GM12878 (cell line): ENCODE results near the gene IGLL1. TPM values are rescaled to one million over a fixed set of nuclear protein-coding genes. Genes with fewer than 3 reads are reported as not detected.

Experiments used
- ATAC-seq: fragments of 200-7000 bp; cut with Tn5 transposase; 3 replicates; pipeline ENCODE4 v1.9.1; 2020; ENCODE audit warnings: mild to moderate bottlenecking, moderate library complexity
- BruUV-seq: library from RNA; stranded (reverse); fragments of 400-500 nt; replicated peaks from 2 replicates; lab custom pipeline; 2021; lab: Mats Ljungman, UMichigan
- CTCF ChIA-PET: fragments of 300-600 bp; sonication (Branson Sonifier 250); formaldehyde crosslinking; extraction: SDS; loops from one replicate; lab custom pipeline; 2021; ENCODE audit warnings: inconsistent platforms; lab: Yijun Ruan, JAX
- POLR2A ChIA-PET: fragments of 350-600 bp; formaldehyde crosslinking; extraction: SDS; loops from one replicate; lab custom pipeline; 2021; ENCODE audit warnings: inconsistent platforms; lab: Charles Lee
- RAD21 ChIA-PET: fragments of 300-600 bp; sonication (Branson Sonifier 250); formaldehyde crosslinking; loops from one replicate; lab custom pipeline; 2023; ENCODE audit warnings: antibody characterized with exemption; ENCODE audit not compliant: unreplicated experiment; lab: Charles Lee
- SMC1A ChIA-PET: fragments of 300-600 bp; sonication (Branson Sonifier 250); formaldehyde crosslinking; loops from one replicate; lab custom pipeline; 2023; ENCODE audit not compliant: unreplicated experiment, uncharacterized antibody; lab: Charles Lee
- DNase-seq: peaks from one replicate; pipeline ENCODE4 v3.0.0-alpha.2; 2011; ENCODE audit warnings: low read depth, low spot score
- FAIRE-seq: peaks from 3 replicates; lab custom pipeline; 2011; peaks lifted over from hg19 to GRCh38; lab: Jason Lieb, UNC
- H2AFZ ChIP-seq: 2 replicates; pipeline ENCODE4 v1.6.0; 2011; ENCODE audit warnings: low read depth, low read length, control low read depth; ENCODE audit not compliant: control insufficient read depth
- H3K27ac ChIP-seq: 2 replicates; pipeline ENCODE4 v1.5.1; 2011; ENCODE audit warnings: control low read depth; ENCODE audit not compliant: control insufficient read depth, insufficient read depth
- H3K27me3 ChIP-seq, 2 experiments: replicated peaks in 1 of 2; 2 replicates each; pipeline versions ENCODE4 v1.6.0 to v1.6.1; 2011; ENCODE audit warnings: low read length in 1 of 2; ENCODE audit not compliant: control insufficient read depth in 2 of 2, insufficient read depth in 2 of 2
- H3K36me3 ChIP-seq, 2 experiments: 2 replicates each; pipeline ENCODE4 v1.5.1; 2011; ENCODE audit warnings: low read length in 1 of 2; ENCODE audit not compliant: control insufficient read depth in 2 of 2, insufficient read depth in 2 of 2
- H3K4me1 ChIP-seq: 2 replicates; pipeline ENCODE4 v1.6.1; 2011; ENCODE audit warnings: mild to moderate bottlenecking, low read length, moderate library complexity, mixed read lengths; ENCODE audit not compliant: control insufficient read depth, insufficient read depth
- H3K4me2 ChIP-seq: 2 replicates; pipeline ENCODE4 v1.6.0; 2011; ENCODE audit warnings: control low read depth; ENCODE audit not compliant: control insufficient read depth, insufficient read depth
- H3K4me3 ChIP-seq: fragments of 200-600 bp; sonication (generic); 2 replicates; pipeline ENCODE4 v1.5.1; 2016
- H3K79me2 ChIP-seq: 2 replicates; pipeline ENCODE4 v1.6.0; 2011; ENCODE audit warnings: low read length; ENCODE audit not compliant: control insufficient read depth, insufficient read depth
- H3K9ac ChIP-seq: 2 replicates; pipeline ENCODE4 v1.8.0; 2011; ENCODE audit warnings: low read length, control low read depth, mixed read lengths; ENCODE audit not compliant: control insufficient read depth, insufficient read depth
- H3K9me3 ChIP-seq: replicated peaks from 3 replicates; pipeline ENCODE4 v1.5.1; 2011; ENCODE audit warnings: mild to moderate bottlenecking, low read length; ENCODE audit not compliant: control insufficient read depth, insufficient read depth
- H4K20me1 ChIP-seq: 2 replicates; pipeline ENCODE4 v1.6.0; 2011; ENCODE audit not compliant: control insufficient read depth, insufficient read depth
- BACH1 ChIP-seq: fragments of 450-650 bp; IDR thresholded peaks from 2 replicates; pipeline ENCODE4 v1.6.1; 2017; ENCODE audit warnings: mild to moderate bottlenecking, borderline replicate concordance
- BRCA1 ChIP-seq: IDR thresholded peaks from 2 replicates; pipeline ENCODE4 v1.6.1; 2011; ENCODE audit warnings: low read depth, low read length, improper control_type of control experiment
- CREB1 ChIP-seq: IDR thresholded peaks from 2 replicates; pipeline ENCODE4 v1.6.1; 2012; ENCODE audit warnings: low read depth, mild to moderate bottlenecking, inconsistent platforms
- E4F1 ChIP-seq: fragments of 450-650 bp; IDR thresholded peaks from 2 replicates; pipeline ENCODE4 v1.6.1; 2018; ENCODE audit warnings: borderline replicate concordance, mild to moderate bottlenecking; ENCODE audit not compliant: partially characterized antibody
- HDAC2 ChIP-seq: fragments of 200-600 bp; sonication (generic); IDR thresholded peaks from 2 replicates; pipeline ENCODE4 v1.6.1; 2017
- IRF3 ChIP-seq: fragments of 450-650 bp; IDR thresholded peaks from 2 replicates; pipeline ENCODE4 v1.6.1; 2014; ENCODE audit warnings: mild to moderate bottlenecking
- JUND ChIP-seq: IDR thresholded peaks from 2 replicates; pipeline ENCODE4 v1.6.1; 2012; ENCODE audit warnings: low read depth, mild to moderate bottlenecking, low read length, improper control_type of control experiment, moderate library complexity
- KAT2A ChIP-seq: conservative IDR thresholded peaks from 2 replicates; pipeline ENCODE4 v1.6.1; 2011; ENCODE audit warnings: low read depth, low read length; ENCODE audit not compliant: control insufficient read depth
- MEF2A ChIP-seq: IDR thresholded peaks from 2 replicates; pipeline ENCODE4 v1.6.1; 2011; ENCODE audit warnings: low read depth, mild to moderate bottlenecking, low read length, moderate library complexity; ENCODE audit not compliant: insufficient read depth
- NRF1 ChIP-seq: conservative IDR thresholded peaks from 2 replicates; pipeline ENCODE4 v1.6.1; 2011; ENCODE audit warnings: mild to moderate bottlenecking, low read depth, low read length, improper control_type of control experiment
- PAX5 ChIP-seq: IDR thresholded peaks from 2 replicates; pipeline ENCODE4 v1.6.1; 2011; ENCODE audit warnings: low read depth, low read length, borderline replicate concordance
- RELB ChIP-seq: fragments of 450-650 bp; IDR thresholded peaks from 2 replicates; pipeline ENCODE4 v1.6.1; 2017; ENCODE audit warnings: low read depth, mild to moderate bottlenecking, moderate library complexity
- SMAD1 ChIP-seq: fragments of 450-650 bp; IDR thresholded peaks from 2 replicates; pipeline ENCODE4 v1.6.1; 2018; ENCODE audit warnings: mild to moderate bottlenecking, low read depth; ENCODE audit not compliant: partially characterized antibody
- SREBF2 ChIP-seq: IDR thresholded peaks from 2 replicates; pipeline ENCODE4 v1.6.1; 2012; ENCODE audit warnings: mild to moderate bottlenecking, low read length
- SRF ChIP-seq, 2 experiments: IDR thresholded peaks; 2 replicates each; pipeline ENCODE4 v1.6.1; 2011; ENCODE audit warnings: low read depth in 2 of 2, low read length in 2 of 2, mild to moderate bottlenecking in 1 of 2, moderate library complexity in 1 of 2
- TAF1 ChIP-seq: IDR thresholded peaks from 2 replicates; pipeline ENCODE4 v1.6.1; 2011; ENCODE audit warnings: mild to moderate bottlenecking, low read depth, low read length, borderline replicate concordance
- ZNF24 ChIP-seq: fragments of 450-650 bp; IDR thresholded peaks from 2 replicates; pipeline ENCODE4 v1.6.1; 2017; ENCODE audit warnings: antibody characterized with exemption, mild to moderate bottlenecking
- ZZZ3 ChIP-seq: IDR thresholded peaks from 2 replicates; pipeline ENCODE4 v1.6.1; 2011; ENCODE audit warnings: low read depth; ENCODE audit not compliant: control insufficient read depth, insufficient read length
- WGBS: methylation state at CpG from one replicate; pipeline ENCODE4 v1.1.6; 2016; ENCODE audit warnings: low lambda C conversion rate; ENCODE audit not compliant: insufficient replicate concordance, insufficient coverage; ENCODE audit errors: missing lambda C conversion rate; 5-methylcytosine and 5-hydroxymethylcytosine counted together
- in situ Hi-C: fragments of 300-500 bp; cut with MboI; formaldehyde crosslinking; loops from 9 replicates; pipeline ENCODE4 v1.14.3; 2018; ENCODE audit warnings: mixed read lengths
- intact Hi-C: fragments of 100-400 bp; cut with micrococcal nuclease; formaldehyde crosslinking; loops from one replicate; pipeline ENCODE4 v1.14.2; 2022; ENCODE audit not compliant: unreplicated experiment
- polyA plus RNA-seq, 11 experiments: library from polyadenylated mRNA; depleted of rRNA in 4 of 11; unstranded in 6 of 11; stranded (reverse) in 5 of 11; fragments of >200 nt; fragmentation: Nextera tagmentation in 4 of 11; fragmentation: Illumina TruSeq in 1 of 11; extraction: Ambion mirVana in 4 of 11; extraction: Trizol in 1 of 11; gene quantifications; 1 replicate in 1 of 11; 2 replicates in 10 of 11; pipeline versions ENCODE4 v1.2.1 to v1.2.3, GENCODE V29; 2011 to 2016; ENCODE audit warnings: inconsistent platforms in 2 of 11, missing spikeins in 2 of 11, low read depth in 1 of 11
- total RNA-seq, 4 experiments: library from RNA; depleted of rRNA in 3 of 4; stranded (reverse); fragments of >200 nt in 3 of 4; fragmentation: Illumina TruSeq in 1 of 4; extraction: Trizol in 1 of 4; gene quantifications; 2 replicates each; pipeline versions ENCODE4 v1.2.1 to v1.2.3, GENCODE V29; 2013 to 2021

Gene IGLL1
- total and polyA plus RNA-seq, 10 of the 15 experiments (the other 5 are each of a cell fraction or from before 2014, with no cell fraction given) = not detected

- no peak for DNase-seq
These were observed 1.8 kb downstream of the IGLL1 start for GRCh38 chr22:23578306-23578705.

More at GRCh38 chr22:23578306-23578705, 1.8 kb downstream of the IGLL1 start:
- intact Hi-C loops (no loop called here), in situ Hi-C loops (no loop called here)
- H3K27ac ChIP-seq = no peak overlapping the region
- ChIA-PET CTCF (interaction anchor here (0.6 to 2.5 kb wide), 2 partner anchors 12 to 597 kb away, joined by 3 to 14 read pairs; no protein-coding TSS in a partner anchor), POLR2A (no interaction called here), RAD21 (no interaction called here), SMC1A (no interaction called here)
- H2AFZ ChIP-seq = no peak overlapping the region
- H3K36me3 ChIP-seq = no peaks in the 10 kb centered on the region
- H4K20me1 ChIP-seq = no peaks in the 10 kb centered on the region
- WGBS = 7% methylated on average over 11 of the region's 11 CpGs
- no peak overlapping the region for H3K4me2 ChIP-seq
- no peak overlapping the region for H3K9ac ChIP-seq
- H3K27me3 ChIP-seq = no peaks in the 10 kb centered on the region; a peak in 2 of 4 replicates
- no peak for FAIRE-seq
- no peaks in the 10 kb centered on the region for H3K4me1 ChIP-seq
- ATAC-seq = no peak
- no TSS peak for BruUV-seq
- no peaks in the 10 kb centered on the region for H3K79me2 ChIP-seq
- no peak overlapping the region for H3K4me3 ChIP-seq
- TF ChIP-seq RELB (no peak), PAX5 (no peak), NRF1 (no peak), ZNF24 (no peak), IRF3 (no peak), TAF1 (no peak), HDAC2 (no peak), ZZZ3 (no peak), JUND (no peak), E4F1 (no peak), BRCA1 (no peak), SMAD1 (no peak), SRF (IDR thresholded peaks at IDR 0.05; ENCODE audit: low read depth in 2 of 2, low read length in 2 of 2) (no peak), BACH1 (no peak), MEF2A (no peak), KAT2A (no peak), SREBF2 (no peak), CREB1 (no peak)
- H3K9me3 ChIP-seq = no peaks in the 10 kb centered on the region
